Ureter (tissue), 1 donor: ENCODE results near the gene UAP1. TPM values are rescaled to one million over a fixed set of nuclear protein-coding genes. Genes with fewer than 3 reads are reported as not detected.

Experiments
- DNase-seq: peaks from one replicate; pipeline ENCODE4 v3.0.0-alpha.2; 2020; ENCODE audit warnings: low spot score
- total RNA-seq: library from RNA; stranded (reverse); gene quantifications from one replicate; pipeline ENCODE4 v1.2.4, GENCODE V29; 2023
- donor health status: DM: yes; HTN: yes; CAD: no.

Gene UAP1
- total RNA-seq, 1 donor from 2014 or later, result 47.8 TPM

GRCh38 chr1:162612606-162613400 lies 51.3 kb downstream of the UAP1 start:
- no peak for DNase-seq

GRCh38 chr1:162616848-162617247 lies 55.3 kb downstream of the UAP1 start:
- no peak for DNase-seq

GRCh38 chr1:162617513-162617912 lies 56.0 kb downstream of the UAP1 start:
- no peak for DNase-seq

GRCh38 chr1:162619076-162619475 lies 57.6 kb downstream of the UAP1 start:
- DNase-seq, result no peak

- DNase-seq, result no peak
Measured at GRCh38 chr1:162621256-162621655, 59.7 kb downstream of the UAP1 start.

GRCh38 chr1:162625679-162626078 lies 64.2 kb downstream of the UAP1 start:
- no peak for DNase-seq

GRCh38 chr1:162626094-162626493 lies 64.6 kb downstream of the UAP1 start:
- DNase-seq, result no peak

- DNase-seq, result no peak
Measured at GRCh38 chr1:162626761-162627160, 65.2 kb downstream of the UAP1 start.

GRCh38 chr1:162627662-162628296 lies 66.3 kb downstream of the UAP1 start:
- DNase-seq, result no peak

GRCh38 chr1:162629077-162629627 lies 67.6 kb downstream of the UAP1 start:
- DNase-seq, result no peak

- no peak for DNase-seq
Measured at GRCh38 chr1:162629651-162630050, 68.1 kb downstream of the UAP1 start.

GRCh38 chr1:162631546-162632191 lies 70.1 kb downstream of the UAP1 start:
- DNase-seq, result no peak

GRCh38 chr1:162632217-162632666 lies 70.7 kb downstream of the UAP1 start, which contains the start of gene DDR2:
DDR2 (plus strand) TSS chr1:162632464; CDS start chr1:162719064, 86,600 bp downstream.
- peak; percentile 81 for DNase-seq

GRCh38 chr1:162632698-162633080 lies 71.2 kb downstream of the UAP1 start:
- DNase-seq, result no peak

GRCh38 chr1:162633081-162633762 lies 71.7 kb downstream of the UAP1 start:
- no peak for DNase-seq

- DNase-seq, result no peak
Measured at GRCh38 chr1:162635418-162635817, 73.9 kb downstream of the UAP1 start.

- DNase-seq, result no peak
Measured at GRCh38 chr1:162639718-162640117, 78.2 kb downstream of the UAP1 start.

- DNase-seq, result no peak
Measured at GRCh38 chr1:162641114-162641513, 79.6 kb downstream of the UAP1 start.

- DNase-seq, result no peak
Measured at GRCh38 chr1:162644986-162645314, 83.4 kb downstream of the UAP1 start.

GRCh38 chr1:162645666-162646065 lies 84.1 kb downstream of the UAP1 start:
- no peak for DNase-seq

GRCh38 chr1:162649583-162649982 lies 88.1 kb downstream of the UAP1 start:
- no peak for DNase-seq
